ENCODE data around the gene ASF1B.

Gene ASF1B

GRCh38 chr19:14142262-14143190 is 6.1 kb upstream of the ASF1B start:
- no peak overlapping the region for H3K27ac ChIP-seq
- H3K4me3 ChIP-seq: no peak overlapping the region

GRCh38 chr19:14141041-14141440 is 4.7 kb upstream of the ASF1B start:
- Histone ChIP-seq H3K4me3 (no peak overlapping the region), H3K27ac (no peak overlapping the region)

- peak overlapping the region in 4 of 21 experiments; percentile 9 to 55 (median 26) for H3K27ac ChIP-seq
These were observed 3.6 kb upstream of the ASF1B start for GRCh38 chr19:14139944-14140343.

GRCh38 chr19:14138576-14139265 is 2.3 kb upstream of the ASF1B start:
- Histone ChIP-seq H3K4me3 (no peak overlapping the region), H3K27ac (peak overlapping the region in 4 of 21 experiments; percentile 1 to 94 (median 11))

More at GRCh38 chr19:14139944-14140343, 3.6 kb upstream of the ASF1B start:
- H3K4me3 ChIP-seq: no peak overlapping the region

DNA sequence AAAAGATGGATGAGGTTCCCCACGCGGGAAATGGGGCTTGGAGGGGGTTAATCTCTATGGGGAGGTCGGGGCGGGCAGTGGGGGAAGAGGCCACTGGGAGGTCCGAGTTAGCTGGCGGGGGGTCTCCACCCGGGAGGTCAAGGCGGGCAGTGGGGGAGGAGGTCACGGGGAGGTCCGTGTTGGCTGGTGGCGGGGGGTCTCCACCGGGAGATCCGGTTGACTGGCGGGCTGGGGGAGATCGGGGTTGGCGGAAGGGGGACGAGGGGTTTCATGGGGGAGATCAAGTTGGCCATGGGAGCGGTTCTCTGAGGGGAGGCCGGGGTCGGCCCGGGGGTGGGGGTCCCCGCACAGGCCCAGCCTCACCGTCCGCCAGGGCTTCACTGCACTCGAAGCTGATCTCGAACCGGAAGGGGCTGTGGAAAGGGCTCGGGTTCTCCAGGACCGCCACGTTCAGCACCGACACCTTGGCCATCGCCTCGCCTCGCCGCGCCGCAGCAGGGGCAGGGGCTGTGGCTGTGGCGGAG is 342 bp downstream of the ASF1B start:
- peak overlapping the region in 15 of 21 experiments; percentile 19 to 94 (median 62) for H3K27ac ChIP-seq
- H3K4me3 ChIP-seq: peak overlapping the region; percentile 62 to 92 (median 82)

GRCh38 chr19:14135355-14135754 is 1.0 kb downstream of the ASF1B start:
- peak overlapping the region in 2 of 7 experiments; percentile 66 to 82 for H3K4me3 ChIP-seq
- H3K27ac ChIP-seq: no peak overlapping the region

- peak overlapping the region in 2 of 21 experiments; percentile 16 to 22 for H3K27ac ChIP-seq
- H3K4me3 ChIP-seq: no peak overlapping the region
These were observed 8.4 kb downstream of the ASF1B start for GRCh38 chr19:14127929-14128509.

DNA sequence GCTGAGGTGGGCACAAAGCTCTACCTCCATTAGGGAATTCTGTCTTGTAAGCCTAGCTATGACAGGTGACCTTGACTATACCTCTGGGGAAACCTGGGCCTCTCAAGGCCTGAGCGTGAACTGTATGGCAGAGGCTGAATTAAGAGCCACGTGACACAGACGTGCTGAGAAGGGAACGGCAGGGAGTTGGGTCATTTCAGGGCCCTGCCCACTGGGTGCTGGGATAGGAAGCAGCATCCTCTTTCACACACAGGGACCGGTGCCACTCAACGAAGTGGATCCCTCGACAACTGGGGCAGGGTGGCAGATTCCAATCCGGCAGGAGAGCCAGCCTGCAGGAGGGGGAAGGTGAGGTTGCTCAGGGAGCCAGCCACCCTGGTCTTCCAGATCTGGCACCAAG is 9.2 kb downstream of the ASF1B start:
- Histone ChIP-seq H3K4me3 (no peak overlapping the region), H3K27ac (no peak overlapping the region)

DNA sequence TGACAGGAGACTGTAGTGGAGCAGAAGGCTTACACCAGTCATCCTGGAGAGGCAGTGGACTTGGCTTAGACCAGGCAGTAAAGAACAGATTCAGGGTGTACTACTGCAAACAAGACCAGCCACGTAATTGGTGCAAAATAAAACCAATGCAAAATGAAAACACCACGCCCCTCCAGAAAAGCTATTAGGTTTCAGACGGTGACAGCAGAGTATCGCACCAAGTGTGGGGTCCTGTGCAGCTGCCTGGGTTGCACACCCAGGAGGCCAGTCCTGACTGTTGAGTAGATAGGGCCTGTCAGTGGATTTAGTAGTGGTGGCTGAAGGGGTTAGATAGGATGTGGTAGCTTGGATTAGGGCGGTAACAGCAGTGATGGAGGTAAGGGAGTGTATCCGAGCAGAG is 13.5 kb downstream of the ASF1B start:
- no peak overlapping the region for H3K4me3 ChIP-seq
- no peak overlapping the region for H3K27ac ChIP-seq

DNA sequence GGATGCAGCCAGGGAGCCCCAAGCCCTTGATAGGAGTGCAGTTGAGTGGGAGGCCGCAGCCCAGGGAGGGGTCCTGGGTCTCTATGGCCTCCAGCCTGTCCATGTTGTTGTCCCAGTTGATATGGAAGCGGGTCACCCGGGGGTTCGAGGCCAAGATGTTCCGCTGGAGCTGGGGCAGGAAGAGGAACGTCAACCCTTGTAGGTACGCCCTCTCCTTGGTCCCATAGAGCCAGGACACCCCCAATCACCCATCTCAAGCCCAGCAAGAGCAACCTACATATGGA is 15.9 kb downstream of the ASF1B start:
- Histone ChIP-seq H3K27ac (peak overlapping the region in 12 of 21 experiments; percentile 88 to 98 (median 94)), H3K4me3 (no peak overlapping the region)

- no peak overlapping the region for H3K4me3 ChIP-seq
- H3K27ac ChIP-seq: peak overlapping the region in 20 of 21 experiments; percentile 61 to 98 (median 93)
These were observed 16.5 kb downstream of the ASF1B start for GRCh38 chr19:14119644-14120496.

- Histone ChIP-seq H3K4me3 (peak overlapping the region in 6 of 7 experiments; percentile 39 to 95 (median 44)), H3K27ac (peak overlapping the region in 20 of 21 experiments; percentile 61 to 98 (median 93))
These were observed 17.2 kb downstream of the ASF1B start for GRCh38 chr19:14119146-14119545.

DNA sequence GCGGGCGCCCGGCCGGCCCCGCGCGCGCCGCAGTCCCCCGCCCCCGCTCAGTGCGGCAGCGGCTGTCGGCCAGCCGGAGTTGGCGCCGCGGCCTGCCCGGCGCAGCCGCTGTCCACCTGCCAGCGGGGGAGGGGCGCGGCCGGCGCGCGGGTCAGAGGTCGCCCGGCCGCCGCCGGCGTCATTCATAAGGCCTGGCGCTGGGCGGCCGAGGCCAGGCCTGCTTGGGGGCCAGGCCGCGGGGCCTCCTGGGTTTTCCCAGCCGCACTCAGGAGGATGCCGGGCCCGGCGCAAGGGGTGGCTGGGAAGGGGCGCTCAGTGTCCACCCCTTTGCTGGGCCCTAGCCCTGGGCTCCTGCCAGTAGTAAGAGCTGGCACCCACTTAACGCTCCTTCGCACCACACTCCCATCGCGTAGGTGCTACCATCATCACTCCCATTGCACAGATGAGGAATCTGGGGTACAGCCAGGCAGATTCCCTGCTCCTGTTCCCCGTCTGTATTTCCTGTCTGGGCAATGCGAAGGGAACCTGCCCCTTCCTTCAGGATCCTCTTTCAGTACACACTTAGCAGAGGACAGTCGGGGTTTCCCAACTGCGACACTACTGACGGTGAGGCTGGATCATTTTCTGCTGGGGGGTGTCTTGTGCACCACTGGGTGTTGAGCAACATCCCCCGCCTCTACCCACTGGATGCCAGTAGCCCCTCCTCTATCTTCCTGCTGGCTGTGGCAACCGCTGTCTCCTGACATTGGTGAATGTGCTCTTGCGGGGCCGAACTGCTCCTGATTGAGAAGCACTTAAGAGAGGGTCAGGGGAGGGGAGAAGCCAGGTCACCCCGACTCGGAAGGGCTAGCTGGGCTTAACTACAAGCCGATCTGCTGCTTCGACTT is 18.0 kb downstream of the ASF1B start:
- Histone ChIP-seq H3K27ac (peak overlapping the region; percentile 71 to 98 (median 93)), H3K4me3 (peak overlapping the region; percentile 37 to 95 (median 43))

DNA sequence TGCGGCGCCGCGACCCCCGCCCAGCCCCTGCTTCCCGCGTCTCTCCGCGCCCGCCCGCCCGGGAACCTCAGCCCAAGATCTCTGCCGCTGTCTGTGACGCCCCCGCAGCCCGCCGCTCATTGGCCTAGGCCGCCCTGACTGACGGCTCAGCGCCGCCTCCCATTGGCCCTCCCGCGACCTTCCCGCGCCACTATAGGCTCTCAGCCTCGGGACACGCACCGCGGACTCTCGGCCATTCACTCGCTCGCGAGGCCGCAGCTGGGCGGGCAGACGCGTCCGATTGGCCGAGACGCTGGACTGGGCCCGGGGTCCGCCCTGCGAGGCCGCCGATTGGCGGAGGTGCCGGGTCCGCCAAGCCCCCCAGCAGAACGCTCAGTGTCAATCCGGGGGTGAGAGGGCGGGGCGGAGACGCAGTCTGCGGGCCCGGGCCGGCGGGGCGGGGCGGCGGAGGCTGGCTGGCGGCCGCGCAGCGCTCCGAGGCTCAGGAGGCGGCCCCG is 18.7 kb downstream of the ASF1B start, which contains the start of gene PRKACA:
PRKACA (minus strand) TSS at position 95 of the 497 bp plus-strand sequence. CDS start 215 bp downstream, outside the sequence.
- Histone ChIP-seq H3K27ac (peak within 1 kb of the TSS; percentile 71 to 98 (median 93)), H3K4me3 (peak within 1 kb of the TSS; percentile 63 to 95 (median 85))

DNA sequence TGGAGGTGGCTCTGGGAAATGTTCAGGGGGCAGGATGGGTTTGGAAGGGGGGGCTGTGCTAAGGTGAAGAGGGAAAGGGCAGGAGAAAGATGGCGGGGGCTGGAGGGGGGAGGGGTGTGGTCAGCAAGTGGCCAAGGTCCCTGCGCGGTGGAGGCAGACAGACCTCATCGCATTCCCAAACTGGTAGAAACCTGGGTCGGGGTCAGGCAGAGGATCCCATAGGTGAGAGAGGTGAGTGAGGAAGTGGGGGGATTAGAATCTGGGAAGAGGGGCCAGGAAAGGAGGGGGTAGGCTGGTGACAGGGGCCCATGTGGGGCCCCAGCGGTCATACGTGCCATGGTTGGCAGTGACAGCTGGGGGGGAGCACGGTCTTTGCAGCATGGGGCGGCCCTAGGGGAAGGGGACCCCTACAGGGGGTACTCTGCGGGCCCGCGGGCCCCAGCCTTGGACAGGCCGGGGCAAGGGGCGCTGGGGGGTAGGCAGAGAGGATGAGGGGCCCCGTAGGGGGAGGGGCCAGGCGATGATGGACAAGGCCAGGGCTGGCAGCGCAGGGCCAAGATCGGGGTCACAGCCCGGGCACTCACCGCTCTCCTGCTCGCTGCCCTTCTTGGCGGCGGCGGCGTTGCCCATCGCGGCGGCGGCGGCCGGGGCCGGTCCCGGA is 19.3 kb downstream of the ASF1B start:
- Histone ChIP-seq H3K4me3 (peak overlapping the region; percentile 63 to 95 (median 85)), H3K27ac (peak overlapping the region in 18 of 21 experiments; percentile 39 to 89 (median 80))

DNA sequence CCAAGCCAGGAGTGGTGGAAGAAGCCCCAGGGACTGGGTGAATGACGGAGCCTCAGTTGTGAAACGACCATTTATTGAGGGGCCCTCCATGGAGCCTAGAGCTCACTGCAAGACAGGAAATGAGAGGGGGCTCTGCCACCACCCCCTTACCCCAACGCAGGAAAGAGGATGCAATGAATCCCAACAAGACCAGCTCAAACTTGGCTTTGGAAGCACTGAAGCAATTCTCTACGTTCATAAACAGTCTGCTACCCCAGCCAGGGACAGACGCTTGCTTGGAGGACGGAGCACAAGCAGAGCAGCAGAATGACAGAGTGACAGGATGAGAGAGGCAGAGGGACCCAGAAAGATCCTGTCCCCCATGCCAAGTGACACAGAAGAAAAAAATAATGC is 19.9 kb downstream of the ASF1B start:
- Histone ChIP-seq H3K27ac (peak overlapping the region in 13 of 21 experiments; percentile 65 to 89 (median 83)), H3K4me3 (peak overlapping the region; percentile 63 to 95 (median 85))

- Histone ChIP-seq H3K4me3 (no peak overlapping the region), H3K27ac (peak overlapping the region in 11 of 21 experiments; percentile 8 to 89 (median 77))
These were observed 20.6 kb downstream of the ASF1B start for GRCh38 chr19:14115756-14116155.

Measured in skin epidermis (tissue), 12 donors.